ENCODE data around the gene ATXN7L3.
"Not testable (repeated sequence)": the region's sequence is repeated elsewhere in the genome, so short reads cannot be mapped to it uniquely, and the experiment has no call there.

The ATXN7L3 gene

GRCh38 chr17:44199553-44200477, at the start of gene ATXN7L3:
TSS of gene ATXN7L3 (minus strand) at chr17:44199884. CDS start at chr17:44198070, 1,814 bp downstream.
- peak; percentile 95 for DNase-seq

- DNase-seq: no peak
Observed at GRCh38 chr17:44247876-44248736, 48.4 kb upstream of the ATXN7L3 start.

GRCh38 chr17:44247440-44247841, 47.8 kb upstream of the ATXN7L3 start:
- DNase-seq: no peak

- DNase-seq: no peak
Observed at GRCh38 chr17:44241106-44241624, 41.5 kb upstream of the ATXN7L3 start.

- not testable (repeated sequence) for DNase-seq
Observed at GRCh38 chr17:44237886-44238285, 38.2 kb upstream of the ATXN7L3 start.

- DNase-seq: no peak
Observed at GRCh38 chr17:44236444-44236991, 36.8 kb upstream of the ATXN7L3 start.

GRCh38 chr17:44235583-44235936, 35.9 kb upstream of the ATXN7L3 start:
- no peak for DNase-seq

GRCh38 chr17:44233582-44233981, 33.9 kb upstream of the ATXN7L3 start:
- DNase-seq: no peak

- no peak for DNase-seq
Observed at GRCh38 chr17:44232061-44232460, 32.4 kb upstream of the ATXN7L3 start.

- no peak for DNase-seq
Observed at GRCh38 chr17:44230140-44230539, 30.5 kb upstream of the ATXN7L3 start.

- DNase-seq: no peak
Observed at GRCh38 chr17:44229090-44229489, 29.4 kb upstream of the ATXN7L3 start.

- no peak for DNase-seq
Observed at GRCh38 chr17:44223541-44224071, 23.9 kb upstream of the ATXN7L3 start.

- peak; percentile 60 for DNase-seq
Observed at GRCh38 chr17:44222112-44222869, 22.6 kb upstream of the ATXN7L3 start.

- DNase-seq: no peak
Observed at GRCh38 chr17:44221862-44222111, 22.1 kb upstream of the ATXN7L3 start.

GRCh38 chr17:44221084-44221861, 21.6 kb upstream of the ATXN7L3 start:
- peak; percentile 41 for DNase-seq

GRCh38 chr17:44220213-44221083, 20.8 kb upstream of the ATXN7L3 start:
- DNase-seq: no peak

GRCh38 chr17:44219616-44220212, 20.0 kb upstream of the ATXN7L3 start, which contains the start of gene UBTF:
TSS of gene UBTF (minus strand) at chr17:44219675. CDS start at chr17:44218229, 1,446 bp downstream.
- DNase-seq: peak; percentile 43

- DNase-seq: no peak
Observed at GRCh38 chr17:44219108-44219615, 19.5 kb upstream of the ATXN7L3 start.

- peak; percentile 86 for DNase-seq
Observed at GRCh38 chr17:44218344-44219107, 18.8 kb upstream of the ATXN7L3 start.

Data from DMS153 (cell line).